ENCODE data around the gene KRTAP10-9.
"Not testable (repeated sequence)": the region's sequence is repeated elsewhere in the genome, so short reads cannot be mapped to it uniquely, and the experiment has no call there.

KRTAP10-9 gene

GRCh38 chr21:44639331-44639655, 12.4 kb downstream of the KRTAP10-9 start:
- DNase-seq, result no peak
- no peaks in the 10 kb centered on the region for H3K27me3 ChIP-seq (replicated peaks)
- TF ChIP-seq, protein P1, sequence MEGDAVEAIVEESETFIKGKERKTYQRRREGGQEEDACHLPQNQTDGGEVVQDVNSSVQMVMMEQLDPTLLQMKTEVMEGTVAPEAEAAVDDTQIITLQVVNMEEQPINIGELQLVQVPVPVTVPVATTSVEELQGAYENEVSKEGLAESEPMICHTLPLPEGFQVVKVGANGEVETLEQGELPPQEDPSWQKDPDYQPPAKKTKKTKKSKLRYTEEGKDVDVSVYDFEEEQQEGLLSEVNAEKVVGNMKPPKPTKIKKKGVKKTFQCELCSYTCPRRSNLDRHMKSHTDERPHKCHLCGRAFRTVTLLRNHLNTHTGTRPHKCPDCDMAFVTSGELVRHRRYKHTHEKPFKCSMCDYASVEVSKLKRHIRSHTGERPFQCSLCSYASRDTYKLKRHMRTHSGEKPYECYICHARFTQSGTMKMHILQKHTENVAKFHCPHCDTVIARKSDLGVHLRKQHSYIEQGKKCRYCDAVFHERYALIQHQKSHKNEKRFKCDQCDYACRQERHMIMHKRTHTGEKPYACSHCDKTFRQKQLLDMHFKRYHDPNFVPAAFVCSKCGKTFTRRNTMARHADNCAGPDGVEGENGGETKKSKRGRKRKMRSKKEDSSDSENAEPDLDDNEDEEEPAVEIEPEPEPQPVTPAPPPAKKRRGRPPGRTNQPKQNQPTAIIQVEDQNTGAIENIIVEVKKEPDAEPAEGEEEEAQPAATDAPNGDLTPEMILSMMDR (IDR thresholded peaks at IDR 0.05; ENCODE audit: low read depth, low read length, missing control alignments), result no peak
- no peaks in the 10 kb centered on the region for H3K36me3 ChIP-seq (replicated peaks)
- no peak overlapping the region for H3K4me3 ChIP-seq (ENCODE audit: low read depth, low read length)
- H3K27ac ChIP-seq, result no peak overlapping the region
- in situ Hi-C loops (cut with HindIII; ENCODE audit: low pct_ligation_motif_present, low sequenced_read_pairs), result no loop called here

GRCh38 chr21:44640761-44641160, 13.9 kb downstream of the KRTAP10-9 start:
- TF ChIP-seq, protein P1 (IDR thresholded peaks at IDR 0.05; ENCODE audit: low read depth, low read length, missing control alignments), result no peak
- Histone ChIP-seq H3K27ac (no peak overlapping the region), H3K36me3 (replicated peaks) (no peaks in the 10 kb centered on the region), H3K27me3 (replicated peaks) (no peaks in the 10 kb centered on the region), H3K4me3 (ENCODE audit: low read depth, low read length) (no peak overlapping the region)
- no peak for DNase-seq
- in situ Hi-C loops (cut with HindIII; ENCODE audit: low pct_ligation_motif_present, low sequenced_read_pairs), result no loop called here

DNA sequence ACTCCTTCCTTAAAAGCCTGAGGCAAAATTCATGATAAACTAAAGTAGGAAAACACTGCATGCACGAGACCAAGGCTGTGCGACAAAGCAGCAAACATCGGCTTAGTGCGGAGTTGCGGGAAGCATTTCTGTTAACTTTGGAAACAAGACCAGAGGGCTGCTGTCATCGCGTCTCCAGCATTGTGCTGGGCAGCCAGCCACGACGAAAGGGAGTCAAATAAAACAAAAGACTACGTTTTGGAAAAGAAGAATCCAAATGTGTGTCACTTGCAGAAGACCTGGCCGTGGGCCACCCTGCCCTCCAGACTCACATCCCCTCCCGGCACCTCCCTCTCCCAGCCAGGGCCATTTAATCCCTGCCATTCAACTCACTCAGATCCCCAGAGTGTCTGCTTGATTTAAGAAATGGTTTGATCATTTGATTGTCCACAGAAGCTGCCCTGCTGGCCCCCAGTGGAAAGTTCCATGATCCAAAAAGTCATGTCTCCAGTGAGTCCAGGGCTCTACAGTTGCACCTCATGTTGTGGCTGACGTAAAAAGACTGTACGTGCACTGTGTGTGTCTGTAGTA, 16.9 kb downstream of the KRTAP10-9 start:
- no peaks in the 10 kb centered on the region for H3K27me3 ChIP-seq (replicated peaks)
- H3K36me3 ChIP-seq (replicated peaks), result no peaks in the 10 kb centered on the region
- DNase-seq, result no peak
- no peak overlapping the region for H3K4me3 ChIP-seq (ENCODE audit: low read depth, low read length)
- in situ Hi-C loops (cut with HindIII; ENCODE audit: low pct_ligation_motif_present, low sequenced_read_pairs), result no loop called here
- TF ChIP-seq, protein P1 (IDR thresholded peaks at IDR 0.05; ENCODE audit: low read depth, low read length, missing control alignments), result no peak
- no peak overlapping the region for H3K27ac ChIP-seq

GRCh38 chr21:44644878-44645277, 18.0 kb downstream of the KRTAP10-9 start:
- no peak for DNase-seq
- Histone ChIP-seq H3K27me3 (replicated peaks) (no peaks in the 10 kb centered on the region), H3K4me3 (ENCODE audit: low read depth, low read length) (no peak overlapping the region), H3K36me3 (replicated peaks) (no peaks in the 10 kb centered on the region), H3K27ac (no peak overlapping the region)
- in situ Hi-C loops (cut with HindIII; ENCODE audit: low pct_ligation_motif_present, low sequenced_read_pairs), result no loop called here
- TF ChIP-seq, protein P1 (IDR thresholded peaks at IDR 0.05; ENCODE audit: low read depth, low read length, missing control alignments), result no peak

- DNase-seq; H3K27ac ChIP-seq; in situ Hi-C loops (cut with HindIII; ENCODE audit: low pct_ligation_motif_present, low sequenced_read_pairs); H3K27me3 ChIP-seq (replicated peaks); H3K4me3 ChIP-seq (ENCODE audit: low read depth, low read length); H3K36me3 ChIP-seq (replicated peaks): not testable (repeated sequence)
Observed at GRCh38 chr21:44646366-44647221, 19.7 kb downstream of the KRTAP10-9 start, which contains the start of gene KRTAP10-11. TSS of gene KRTAP10-11 (plus strand) at chr21:44646414. CDS start at chr21:44646459, 45 bp downstream.

DNA sequence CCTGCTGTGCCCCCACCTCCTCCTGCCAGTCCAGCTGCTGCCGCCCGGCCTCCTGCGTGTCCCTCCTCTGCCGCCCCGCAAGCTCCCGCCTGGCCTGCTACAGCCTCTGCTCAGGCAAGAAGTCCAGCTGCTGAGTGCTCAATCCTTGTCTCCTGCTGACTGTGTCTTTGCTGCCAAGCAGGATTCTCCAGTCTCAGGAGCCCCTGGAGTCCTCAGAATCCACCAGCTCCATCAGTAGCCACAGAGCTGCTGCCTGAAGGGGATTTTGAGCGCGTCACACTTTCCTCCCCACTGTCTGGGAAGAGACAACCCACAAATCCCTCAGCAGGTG, 20.3 kb downstream of the KRTAP10-9 start:
- Histone ChIP-seq H3K4me3 (ENCODE audit: low read depth, low read length) (no peak overlapping the region), H3K27me3 (replicated peaks) (no peaks in the 10 kb centered on the region), H3K27ac (no peak overlapping the region), H3K36me3 (replicated peaks) (no peaks in the 10 kb centered on the region)
- in situ Hi-C loops (cut with HindIII; ENCODE audit: low pct_ligation_motif_present, low sequenced_read_pairs), result no loop called here
- TF ChIP-seq, protein P1 (IDR thresholded peaks at IDR 0.05; ENCODE audit: low read depth, low read length, missing control alignments), result no peak
- no peak for DNase-seq
